Body of pancreas (tissue), 4 donors: Measurements from ENCODE around the gene ELP2. TPM values are rescaled to one million over a fixed set of nuclear protein-coding genes. Genes with fewer than 3 reads are reported as not detected.

ENCODE experiments used
- ATAC-seq: fragments of 150-250 bp; one replicate; pipeline ENCODE4 v1.9.1; 2016
- DNase-seq, 4 donors: peaks; one replicate each; pipeline ENCODE4 v3.0.0-alpha.2; 2019
- H3K27ac ChIP-seq, 4 donors: fragments of 200-600 bp; sonication (generic); 1 replicate in 3 of 4; 2 replicates in 1 of 4; pipeline versions ENCODE4 v1.5.1 to v1.6.1; 2016 to 2019; ENCODE audit warnings: mild to moderate bottlenecking in 1 of 4, mixed read lengths in 1 of 4, moderate library complexity in 1 of 4
- H3K27me3 ChIP-seq, 2 donors: fragments of 200-600 bp; sonication (generic); one replicate each; pipeline ENCODE4 v1.6.0; 2016; ENCODE audit warnings: mild to moderate bottlenecking in 1 of 2
- H3K36me3 ChIP-seq, 2 donors: fragments of 200-600 bp; sonication (generic); replicated peaks in 1 of 2; 2 replicates each; pipeline ENCODE4 v1.5.1; 2016; ENCODE audit warnings: low read depth in 2 of 2; ENCODE audit not compliant: insufficient read depth in 1 of 2
- H3K4me1 ChIP-seq: fragments of 200-600 bp; sonication (generic); one replicate; pipeline ENCODE4 v1.6.0; 2016
- H3K4me3 ChIP-seq, 2 donors: fragments of 200-600 bp; sonication (generic); 1 replicate in 1 of 2; 2 replicates in 1 of 2; pipeline ENCODE4 v1.5.1; 2016 to 2019
- H3K9me3 ChIP-seq, 3 donors: fragments of 200-600 bp; sonication (generic); 1 replicate in 2 of 3; 2 replicates in 1 of 3; pipeline ENCODE4 v1.5.1; 2016
- CTCF ChIP-seq, 7 experiments: fragments of 450-650 bp in 4 of 7; fragments of 200-600 bp in 3 of 7; sonication (generic) in 3 of 7; IDR thresholded peaks; one replicate each; pipeline ENCODE4 v1.5.1; 2016 to 2019; ENCODE audit warnings: antibody characterized with exemption in 7 of 7
- POLR2A ChIP-seq, 3 donors: fragments of 450-650 bp; IDR thresholded peaks; one replicate each; pipeline ENCODE4 v1.6.1; 2016; ENCODE audit warnings: antibody characterized with exemption in 3 of 3, mild to moderate bottlenecking in 2 of 3
- WGBS, 2 donors: methylation state at CpG; one replicate each; pipeline ENCODE4 v1.1.5; 2017; 5-methylcytosine and 5-hydroxymethylcytosine counted together
- intact Hi-C: fragments of 100-400 bp; cut with DNase I; formaldehyde crosslinking; loops from one replicate; pipeline ENCODE4 v1.15.1; 2023
- total RNA-seq, 2 donors: library from RNA; depleted of rRNA; stranded (reverse); fragments of >200 nt; gene quantifications; one replicate each; pipeline ENCODE4 v1.1.0, GENCODE V29; 2016

Gene ELP2
- total RNA-seq, 2 donors from 2014 or later = 44.2 to 56.8 TPM

- ATAC-seq (no peak), DNase-seq (no peak)
- intact Hi-C loops = no loop called here
- no peak for TF ChIP-seq CTCF (IDR thresholded peaks at IDR 0.05)
- no peak for TF ChIP-seq POLR2A (IDR thresholded peaks at IDR 0.05)
- Histone ChIP-seq H3K27ac (no peak overlapping the region), H3K9me3 (no peaks in the 10 kb centered on the region), H3K36me3 (no peaks in the 10 kb centered on the region), H3K4me3 (peak overlapping the region in 1 of 2 donors; percentile 86), H3K27me3 (no peaks in the 10 kb centered on the region), H3K4me1 (peaks cover 33% of the 10 kb centered on the region)
- WGBS, 2 donors = 30 to 34% methylated on average over 15 of the region's 15 CpGs
Measured at GRCh38 chr18:36127836-36128529, 1.7 kb upstream of the ELP2 start.

GRCh38 chr18:36128530-36128870 lies 1.2 kb upstream of the ELP2 start:
- TF ChIP-seq CTCF (IDR thresholded peaks at IDR 0.05) (no peak), POLR2A (IDR thresholded peaks at IDR 0.05) (no peak)
- ATAC-seq = no peak
- Histone ChIP-seq H3K4me3 (peak overlapping the region; percentile 76 to 86), H3K27me3 (no peaks in the 10 kb centered on the region), H3K4me1 (peaks cover 33% of the 10 kb centered on the region), H3K27ac (peak overlapping the region in 1 of 4 donors; percentile 98), H3K9me3 (no peaks in the 10 kb centered on the region), H3K36me3 (no peaks in the 10 kb centered on the region)
- 1% methylated on average over 12 of the region's 12 CpGs for WGBS, 2 donors
- intact Hi-C loops = no loop called here
- peak in 2 of 4 donors; percentile 18 to 21 for DNase-seq

GRCh38 chr18:36128907-36129299 lies 796 bp upstream of the ELP2 start:
- Histone ChIP-seq H3K27ac (peak overlapping the region; percentile 98 to 100 (median 98)), H3K4me1 (peaks cover 33% of the 10 kb centered on the region), H3K4me3 (peak overlapping the region; percentile 76 to 86), H3K9me3 (no peaks in the 10 kb centered on the region), H3K27me3 (no peaks in the 10 kb centered on the region), H3K36me3 (no peaks in the 10 kb centered on the region)
- DNase-seq (no peak), ATAC-seq (peak; percentile 5)
- intact Hi-C loops = no loop called here
- TF ChIP-seq CTCF (IDR thresholded peaks at IDR 0.05) = no peak
- TF ChIP-seq POLR2A (IDR thresholded peaks at IDR 0.05) = no peak
- 0% methylated on average over 10 to 33 of the region's 37 CpGs for WGBS, 2 donors

- H3K9me3 ChIP-seq = no peaks in the 10 kb centered on the region
- 2 to 3% methylated on average over 12 to 30 of the region's 30 CpGs for WGBS, 2 donors
- intact Hi-C loops = no loop called here
- DNase-seq (no peak), ATAC-seq (peak; percentile 6)
- TF ChIP-seq CTCF (IDR thresholded peaks at IDR 0.05) (no peak), POLR2A (IDR thresholded peaks at IDR 0.05) (no peak)
- H3K4me3 ChIP-seq = peak overlapping the region; percentile 63 to 76
- peak overlapping the region; percentile 98 to 100 (median 98) for H3K27ac ChIP-seq
- H3K27me3 ChIP-seq = no peaks in the 10 kb centered on the region
- H3K36me3 ChIP-seq = no peaks in the 10 kb centered on the region
- H3K4me1 ChIP-seq = peaks cover 33% of the 10 kb centered on the region
Measured at GRCh38 chr18:36130039-36130831, 536 bp downstream of the ELP2 start.
